ENCODE data around the gene LIN7C.

GRCh38 chr11:27458182-27458581 is 48.4 kb downstream of the LIN7C start:
- no peak for TF ChIP-seq CTCF (IDR thresholded peaks at IDR 0.05)
- no peak for TF ChIP-seq POLR2A (IDR thresholded peaks at IDR 0.05)
